Kasumi-1 (cell line): ENCODE data around the gene ROCK1.
"Not testable (repeated sequence)": the region's sequence is repeated elsewhere in the genome, so short reads cannot be mapped to it uniquely, and the experiment has no call there.

Source experiments
- DNase-seq, 2 experiments: peaks; one replicate each; lab custom pipeline; 2025; lab: John Stamatoyannopoulos, UW

The ROCK1 gene

GRCh38 chr18:21111346-21112139, at the start of gene ROCK1:
Gene ROCK1 (minus strand): TSS chr18:21111813. CDS start chr18:21110910, 903 bp downstream.
- DNase-seq: peak; percentile 91

- no peak for DNase-seq
These were observed 43.8 kb upstream of the ROCK1 start for GRCh38 chr18:21155443-21155842.

GRCh38 chr18:21146016-21146415, 34.4 kb upstream of the ROCK1 start:
- no peak for DNase-seq

GRCh38 chr18:21145371-21145770, 33.8 kb upstream of the ROCK1 start:
- DNase-seq: no peak

GRCh38 chr18:21141668-21142422, 30.2 kb upstream of the ROCK1 start:
- DNase-seq: no peak

- DNase-seq: not testable (repeated sequence)
These were observed 26.3 kb upstream of the ROCK1 start for GRCh38 chr18:21137719-21138488.

- DNase-seq: peak in 1 of 2 experiments; percentile 24
These were observed 23.3 kb upstream of the ROCK1 start for GRCh38 chr18:21134895-21135294.

- no peak for DNase-seq
These were observed 20.8 kb upstream of the ROCK1 start for GRCh38 chr18:21132398-21132918.

GRCh38 chr18:21131698-21132227, 20.1 kb upstream of the ROCK1 start:
- DNase-seq: no peak

GRCh38 chr18:21129566-21130216, 18.1 kb upstream of the ROCK1 start:
- no peak for DNase-seq

- no peak for DNase-seq
These were observed 11.8 kb upstream of the ROCK1 start for GRCh38 chr18:21123290-21123926.

GRCh38 chr18:21118806-21119205, 7.2 kb upstream of the ROCK1 start:
- DNase-seq: no peak

- peak; percentile 56 to 61 for DNase-seq
These were observed 6.0 kb upstream of the ROCK1 start for GRCh38 chr18:21117409-21118131.

- DNase-seq: peak; percentile 16 to 25
These were observed 4.2 kb upstream of the ROCK1 start for GRCh38 chr18:21115519-21116411.

- no peak for DNase-seq
These were observed 1.0 kb upstream of the ROCK1 start for GRCh38 chr18:21112543-21113105.

GRCh38 chr18:21112140-21112473, 494 bp upstream of the ROCK1 start:
- no peak for DNase-seq

- DNase-seq: peak; percentile 54 to 70
These were observed 784 bp downstream of the ROCK1 start for GRCh38 chr18:21110713-21111345.

GRCh38 chr18:21109936-21110712, 1.5 kb downstream of the ROCK1 start:
- peak; percentile 14 to 36 for DNase-seq
